Transverse colon (tissue), 4 donors: ENCODE data around the gene IGSF9. TPM values are rescaled to one million over a fixed set of nuclear protein-coding genes. Genes with fewer than 3 reads are reported as not detected.

Experiments
- DNase-seq: peaks from one replicate; pipeline ENCODE4 v3.0.0-alpha.2; 2019
- H3K27ac ChIP-seq, 4 donors: fragments of 200-600 bp; sonication (generic); 2 replicates each; pipeline ENCODE4 v1.5.1; 2016 to 2018; ENCODE audit warnings: inconsistent platforms in 4 of 4
- H3K27me3 ChIP-seq: fragments of 200-600 bp; sonication (generic); 2 replicates; pipeline ENCODE4 v1.5.1; 2017; ENCODE audit warnings: inconsistent platforms
- H3K36me3 ChIP-seq, 4 donors: fragments of 200-600 bp; sonication (generic); 2 replicates each; pipeline ENCODE4 v1.5.1; 2017 to 2019; ENCODE audit warnings: inconsistent platforms in 4 of 4
- H3K4me1 ChIP-seq, 4 donors: fragments of 200-600 bp; sonication (generic); 2 replicates each; pipeline ENCODE4 v1.5.1; 2017 to 2020; ENCODE audit warnings: inconsistent platforms in 4 of 4
- H3K4me3 ChIP-seq, 4 donors: fragments of 200-600 bp; sonication (generic); 1 replicate in 1 of 4; 2 replicates in 3 of 4; pipeline versions ENCODE4 v1.5.1 to v1.6.1; 2017 to 2019; ENCODE audit warnings: inconsistent platforms in 4 of 4
- H3K9me3 ChIP-seq, 2 donors: fragments of 200-600 bp; sonication (generic); 2 replicates each; pipeline ENCODE4 v1.5.1; 2017 to 2019; ENCODE audit warnings: inconsistent platforms in 2 of 2
- EP300 ChIP-seq: sonication (generic); formaldehyde crosslinking; IDR thresholded peaks from one replicate; pipeline ENCODE4 v1.6.1; 2017; ENCODE audit warnings: antibody characterized with exemption, low read depth
- POLR2A ChIP-seq: fragments of 450-650 bp; IDR thresholded peaks from one replicate; pipeline ENCODE4 v1.6.1; 2016; ENCODE audit warnings: antibody characterized with exemption, mild to moderate bottlenecking, moderate library complexity
- POLR2AphosphoS5 ChIP-seq, 3 donors: sonication (generic); formaldehyde crosslinking; IDR thresholded peaks; one replicate each; pipeline ENCODE4 v1.6.1; 2016; ENCODE audit warnings: antibody characterized with exemption in 3 of 3
- WGBS, 2 donors: methylation state at CpG; one replicate each; pipeline ENCODE4 v1.1.5; 2018; ENCODE audit warnings: low coverage in 1 of 2; 5-methylcytosine and 5-hydroxymethylcytosine counted together
- in situ Hi-C, 4 donors: fragments of 200-750 bp; cut with MboI; loops; one replicate each; pipeline versions ENCODE4 v1.15.0 to v1.15.1; 2017; ENCODE audit warnings: low sequenced_read_pairs in 3 of 4, low pct_ligation_motif_present in 1 of 4, low pct_unique_long_range_greater_than_20kb in 1 of 4
- intact Hi-C: fragments of 100-400 bp; cut with DNase I; formaldehyde crosslinking; loops from one replicate; pipeline ENCODE4 v1.15.1; 2023; ENCODE audit warnings: low total_unique reads
- total RNA-seq, 4 donors: library from RNA; depleted of rRNA; stranded (reverse); fragments of >200 nt; gene quantifications; one replicate each; pipeline ENCODE4 v1.1.0, GENCODE V29; 2016
- TF ChIP-seq, protein P1 (sequence below), 5 experiments: fragments of 200-600 bp in 3 of 5; fragments of 450-650 bp in 2 of 5; sonication (generic) in 3 of 5; IDR thresholded peaks; 1 replicate in 2 of 5; 2 replicates in 3 of 5; pipeline ENCODE4 v1.5.1; 2016 to 2017; ENCODE audit warnings: antibody characterized with exemption in 5 of 5, inconsistent platforms in 3 of 5, mild to moderate bottlenecking in 2 of 5, moderate library complexity in 1 of 5

The IGSF9 gene
- total RNA-seq, 4 donors from 2014 or later = 40.7 to 137 (median 81.3) TPM

DNA sequence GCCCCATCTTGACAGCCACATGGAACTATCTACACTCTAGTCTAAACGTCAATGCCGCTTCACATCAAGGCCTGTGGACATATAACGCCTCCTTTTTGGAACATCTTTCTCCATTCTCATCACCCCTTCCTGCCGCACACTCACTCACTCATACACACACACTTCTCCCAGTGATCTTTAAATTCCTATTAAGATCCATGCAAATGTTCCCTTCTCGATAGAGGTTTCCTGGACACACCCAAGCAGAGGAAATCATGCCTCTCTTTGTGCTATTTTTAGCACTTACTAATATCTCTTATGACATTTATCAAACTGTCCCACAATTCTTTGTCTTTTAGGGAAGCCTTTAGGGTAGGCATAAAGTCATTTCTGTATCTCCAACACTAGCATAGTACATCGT, 36.9 kb upstream of the IGSF9 start:
- Histone ChIP-seq H3K36me3 (no peaks in the 10 kb centered on the region), H3K27me3 (no peaks in the 10 kb centered on the region), H3K27ac (no peak overlapping the region), H3K4me1 (peaks cover 0 to 4% (median 0%) of the 10 kb centered on the region in 4 donors), H3K9me3 (no peaks in the 10 kb centered on the region), H3K4me3 (no peak overlapping the region)
- in situ Hi-C loops (no loop called here), intact Hi-C loops (no loop called here)
- no peak for DNase-seq
- TF ChIP-seq, protein P1, sequence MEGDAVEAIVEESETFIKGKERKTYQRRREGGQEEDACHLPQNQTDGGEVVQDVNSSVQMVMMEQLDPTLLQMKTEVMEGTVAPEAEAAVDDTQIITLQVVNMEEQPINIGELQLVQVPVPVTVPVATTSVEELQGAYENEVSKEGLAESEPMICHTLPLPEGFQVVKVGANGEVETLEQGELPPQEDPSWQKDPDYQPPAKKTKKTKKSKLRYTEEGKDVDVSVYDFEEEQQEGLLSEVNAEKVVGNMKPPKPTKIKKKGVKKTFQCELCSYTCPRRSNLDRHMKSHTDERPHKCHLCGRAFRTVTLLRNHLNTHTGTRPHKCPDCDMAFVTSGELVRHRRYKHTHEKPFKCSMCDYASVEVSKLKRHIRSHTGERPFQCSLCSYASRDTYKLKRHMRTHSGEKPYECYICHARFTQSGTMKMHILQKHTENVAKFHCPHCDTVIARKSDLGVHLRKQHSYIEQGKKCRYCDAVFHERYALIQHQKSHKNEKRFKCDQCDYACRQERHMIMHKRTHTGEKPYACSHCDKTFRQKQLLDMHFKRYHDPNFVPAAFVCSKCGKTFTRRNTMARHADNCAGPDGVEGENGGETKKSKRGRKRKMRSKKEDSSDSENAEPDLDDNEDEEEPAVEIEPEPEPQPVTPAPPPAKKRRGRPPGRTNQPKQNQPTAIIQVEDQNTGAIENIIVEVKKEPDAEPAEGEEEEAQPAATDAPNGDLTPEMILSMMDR (IDR thresholded peaks at IDR 0.05) = no peak
- TF ChIP-seq POLR2AphosphoS5 (IDR thresholded peaks at IDR 0.05) = no peak
- no peak for TF ChIP-seq POLR2A
- TF ChIP-seq EP300 = no peak
- 81 to 84% methylated on average over 5 of the region's 6 CpGs for WGBS, 2 donors

DNA sequence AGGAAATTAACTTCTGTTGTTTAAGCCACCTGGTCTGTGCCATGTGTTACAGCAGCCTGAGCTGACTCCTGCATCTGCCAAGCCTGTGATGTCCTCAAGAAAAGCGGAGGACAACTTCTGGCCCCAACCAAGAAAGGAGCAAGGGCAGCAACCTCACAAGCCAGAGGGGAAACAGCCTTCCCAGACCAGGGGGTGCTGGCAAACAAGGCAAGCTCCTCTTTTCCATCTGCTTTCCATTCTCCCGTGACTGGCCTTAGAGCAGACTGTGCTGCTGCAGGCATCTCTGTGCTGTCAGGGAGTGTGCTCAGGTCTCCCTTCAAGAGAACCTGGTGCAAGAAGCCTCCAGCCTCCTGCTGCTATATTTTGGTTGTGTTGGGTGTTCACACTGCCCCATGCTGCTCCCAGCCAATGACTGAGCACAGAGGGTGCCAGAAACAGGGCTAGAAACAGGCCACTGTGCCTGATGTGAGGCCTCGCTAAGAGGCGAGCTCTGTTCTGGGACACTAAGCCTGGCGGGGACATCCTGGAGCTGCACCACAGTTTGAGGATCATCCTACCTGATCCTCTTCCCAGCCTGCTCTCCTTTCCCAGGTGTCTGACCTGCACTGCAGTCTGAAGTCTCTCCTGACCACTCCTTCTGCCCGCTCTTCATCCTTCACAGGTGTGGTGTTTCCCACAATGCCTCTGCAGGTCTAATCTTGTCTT, 36.1 kb upstream of the IGSF9 start:
- intact Hi-C loops = no loop called here
- no peaks in the 10 kb centered on the region for H3K9me3 ChIP-seq
- no peaks in the 10 kb centered on the region for H3K36me3 ChIP-seq
- in situ Hi-C loops = no loop called here
- H3K27me3 ChIP-seq = no peaks in the 10 kb centered on the region
- H3K4me3 ChIP-seq = no peak overlapping the region
- H3K27ac ChIP-seq = no peak overlapping the region
- no peak for TF ChIP-seq POLR2AphosphoS5 (IDR thresholded peaks at IDR 0.05)
- no peak for TF ChIP-seq POLR2A
- TF ChIP-seq, protein P1 (IDR thresholded peaks at IDR 0.05) = no peak
- TF ChIP-seq EP300 = no peak
- WGBS, 2 donors = 97% methylated on average over 6 of the region's 6 CpGs; no CpG with 5 or more reads in 1 of the 2 donors
- DNase-seq = no peak
- peaks cover 0 to 4% (median 0%) of the 10 kb centered on the region in 4 donors for H3K4me1 ChIP-seq

DNA sequence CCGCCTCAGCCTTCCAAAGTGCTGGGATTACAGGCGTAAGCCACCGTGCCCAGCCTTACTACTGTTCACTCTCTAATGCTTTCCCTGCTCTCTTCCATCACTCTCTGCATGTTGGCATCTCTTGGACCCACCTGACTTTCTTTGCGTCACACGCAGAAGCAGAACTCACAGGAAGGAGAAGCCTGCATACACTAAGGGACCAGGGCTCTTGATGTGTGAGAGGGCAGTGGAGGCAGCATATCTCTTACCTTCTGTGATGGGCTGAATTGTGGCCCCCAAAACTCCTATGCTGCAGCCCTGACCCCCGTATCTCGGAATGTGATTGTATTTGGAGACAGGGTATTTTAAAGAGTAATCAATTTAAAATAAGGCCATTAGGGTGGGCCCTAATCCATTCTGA, 35.4 kb upstream of the IGSF9 start:
- Histone ChIP-seq H3K4me3 (no peak overlapping the region), H3K4me1 (peaks cover 0 to 4% (median 0%) of the 10 kb centered on the region in 4 donors), H3K27me3 (no peaks in the 10 kb centered on the region), H3K36me3 (no peaks in the 10 kb centered on the region), H3K27ac (no peak overlapping the region), H3K9me3 (no peaks in the 10 kb centered on the region)
- intact Hi-C loops (no loop called here), in situ Hi-C loops (no loop called here)
- TF ChIP-seq, protein P1 (IDR thresholded peaks at IDR 0.05) = no peak
- TF ChIP-seq POLR2AphosphoS5 (IDR thresholded peaks at IDR 0.05) (no peak), POLR2A (no peak), EP300 (no peak)
- WGBS, 2 donors = 90% methylated on average over 7 of the region's 7 CpGs; no CpG with 5 or more reads in 1 of the 2 donors
- no peak for DNase-seq

DNA sequence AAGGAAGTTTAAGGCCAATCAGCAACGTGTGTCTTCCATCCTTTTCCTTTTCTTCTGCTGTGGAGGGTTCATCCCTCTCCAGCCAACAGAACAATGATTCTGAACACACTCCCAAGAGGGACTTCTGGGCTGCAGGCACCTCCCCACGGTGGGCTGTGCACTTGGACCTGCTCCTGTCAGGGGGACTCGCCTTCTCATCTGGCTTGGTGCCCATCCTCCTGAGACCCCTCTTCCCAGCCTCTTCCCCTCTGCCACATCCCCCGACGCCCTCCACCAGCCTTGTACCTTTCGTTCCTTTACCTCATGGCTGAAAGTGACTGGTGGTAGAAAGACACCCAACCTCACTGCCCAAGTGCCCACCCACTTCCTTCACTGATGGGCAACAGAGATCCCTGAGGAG, 34.7 kb upstream of the IGSF9 start:
- TF ChIP-seq POLR2AphosphoS5 (IDR thresholded peaks at IDR 0.05) (no peak), POLR2A (no peak), EP300 (no peak)
- TF ChIP-seq, protein P1 (IDR thresholded peaks at IDR 0.05) = no peak
- Histone ChIP-seq H3K36me3 (no peaks in the 10 kb centered on the region), H3K4me1 (peaks cover 0 to 4% (median 0%) of the 10 kb centered on the region in 4 donors), H3K27ac (no peak overlapping the region), H3K4me3 (no peak overlapping the region), H3K27me3 (no peaks in the 10 kb centered on the region), H3K9me3 (no peaks in the 10 kb centered on the region)
- intact Hi-C loops = no loop called here
- DNase-seq = no peak
- WGBS, 2 donors = 58 to 60% methylated on average over 4 to 6 of the region's 6 CpGs
- in situ Hi-C loops = no loop called here
